ENCODE results near the gene DIAPH3. TPM values are rescaled to one million over a fixed set of nuclear protein-coding genes. Genes with fewer than 3 reads are reported as not detected.

Gene DIAPH3
- total RNA-seq, 1 donor, result 30.7 TPM

- no peak for DNase-seq (ENCODE audit: low read depth)
- TF ChIP-seq, protein P1, sequence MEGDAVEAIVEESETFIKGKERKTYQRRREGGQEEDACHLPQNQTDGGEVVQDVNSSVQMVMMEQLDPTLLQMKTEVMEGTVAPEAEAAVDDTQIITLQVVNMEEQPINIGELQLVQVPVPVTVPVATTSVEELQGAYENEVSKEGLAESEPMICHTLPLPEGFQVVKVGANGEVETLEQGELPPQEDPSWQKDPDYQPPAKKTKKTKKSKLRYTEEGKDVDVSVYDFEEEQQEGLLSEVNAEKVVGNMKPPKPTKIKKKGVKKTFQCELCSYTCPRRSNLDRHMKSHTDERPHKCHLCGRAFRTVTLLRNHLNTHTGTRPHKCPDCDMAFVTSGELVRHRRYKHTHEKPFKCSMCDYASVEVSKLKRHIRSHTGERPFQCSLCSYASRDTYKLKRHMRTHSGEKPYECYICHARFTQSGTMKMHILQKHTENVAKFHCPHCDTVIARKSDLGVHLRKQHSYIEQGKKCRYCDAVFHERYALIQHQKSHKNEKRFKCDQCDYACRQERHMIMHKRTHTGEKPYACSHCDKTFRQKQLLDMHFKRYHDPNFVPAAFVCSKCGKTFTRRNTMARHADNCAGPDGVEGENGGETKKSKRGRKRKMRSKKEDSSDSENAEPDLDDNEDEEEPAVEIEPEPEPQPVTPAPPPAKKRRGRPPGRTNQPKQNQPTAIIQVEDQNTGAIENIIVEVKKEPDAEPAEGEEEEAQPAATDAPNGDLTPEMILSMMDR (IDR thresholded peaks at IDR 0.05; ENCODE audit: insufficient read depth, low read depth, low read length), result no peak
Measured at GRCh38 chr13:59706101-59706976, 457.4 kb downstream of the DIAPH3 start.

DNA sequence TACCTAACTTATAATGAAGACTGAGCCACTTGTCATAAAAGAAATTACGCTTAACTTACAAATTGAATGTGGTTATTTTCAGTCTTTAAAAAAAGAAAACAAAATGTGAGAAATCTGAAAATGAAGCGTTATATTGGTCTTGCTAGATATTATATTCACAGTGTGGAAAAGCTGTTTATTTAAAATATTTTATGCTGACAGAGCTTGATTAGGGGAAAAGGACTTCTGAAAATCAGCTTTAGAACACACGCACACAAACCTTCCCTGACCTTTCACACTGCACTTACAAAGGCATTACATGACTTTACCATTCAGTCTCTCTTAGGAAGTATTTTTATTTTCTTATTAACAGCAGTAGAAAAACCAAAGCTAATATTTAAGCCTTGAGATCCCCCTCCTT is 461.5 kb downstream of the DIAPH3 start:
- TF ChIP-seq, protein P1 (IDR thresholded peaks at IDR 0.05; ENCODE audit: insufficient read depth, low read depth, low read length), result no peak
- no peak overlapping the region for H3K4me3 ChIP-seq (ENCODE audit: low read depth, low read length)
- DNase-seq (ENCODE audit: low read depth), result no peak

More at GRCh38 chr13:59706101-59706976, 457.4 kb downstream of the DIAPH3 start:
- no peak overlapping the region for H3K4me3 ChIP-seq (ENCODE audit: low read depth, low read length)

DNA sequence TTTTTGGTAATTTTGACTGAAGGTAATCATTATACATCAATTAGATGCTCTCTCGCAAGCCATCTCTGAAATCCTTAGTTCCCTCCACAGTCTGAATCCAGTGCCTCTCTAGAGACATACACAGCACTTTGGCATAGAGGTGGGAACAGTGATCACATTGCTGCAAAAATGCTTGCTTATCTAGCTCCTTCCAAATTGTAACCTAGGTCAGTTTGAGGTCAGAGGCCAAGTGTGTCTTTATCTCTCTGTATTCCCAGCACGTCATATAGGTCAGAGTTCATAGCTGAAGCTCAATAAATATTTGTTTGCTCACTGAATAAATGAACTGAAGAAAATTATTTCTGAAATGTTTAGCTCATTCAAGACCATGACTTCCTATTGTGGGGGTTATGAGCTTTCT is 462.5 kb downstream of the DIAPH3 start:
- no peak overlapping the region for H3K4me3 ChIP-seq (ENCODE audit: low read depth, low read length)
- TF ChIP-seq, protein P1 (IDR thresholded peaks at IDR 0.05; ENCODE audit: insufficient read depth, low read depth, low read length), result no peak
- DNase-seq (ENCODE audit: low read depth), result peak; percentile 10

- H3K4me3 ChIP-seq (ENCODE audit: low read depth, low read length), result no peak overlapping the region
- TF ChIP-seq, protein P1 (IDR thresholded peaks at IDR 0.05; ENCODE audit: insufficient read depth, low read depth, low read length), result no peak
- DNase-seq (ENCODE audit: low read depth), result peak; percentile 21
Measured at GRCh38 chr13:59700281-59700680, 463.4 kb downstream of the DIAPH3 start.

GRCh38 chr13:59696271-59696670 is 467.5 kb downstream of the DIAPH3 start:
- H3K4me3 ChIP-seq (ENCODE audit: low read depth, low read length), result no peak overlapping the region
- DNase-seq (ENCODE audit: low read depth), result no peak
- TF ChIP-seq, protein P1 (IDR thresholded peaks at IDR 0.05; ENCODE audit: insufficient read depth, low read depth, low read length), result no peak

DNA sequence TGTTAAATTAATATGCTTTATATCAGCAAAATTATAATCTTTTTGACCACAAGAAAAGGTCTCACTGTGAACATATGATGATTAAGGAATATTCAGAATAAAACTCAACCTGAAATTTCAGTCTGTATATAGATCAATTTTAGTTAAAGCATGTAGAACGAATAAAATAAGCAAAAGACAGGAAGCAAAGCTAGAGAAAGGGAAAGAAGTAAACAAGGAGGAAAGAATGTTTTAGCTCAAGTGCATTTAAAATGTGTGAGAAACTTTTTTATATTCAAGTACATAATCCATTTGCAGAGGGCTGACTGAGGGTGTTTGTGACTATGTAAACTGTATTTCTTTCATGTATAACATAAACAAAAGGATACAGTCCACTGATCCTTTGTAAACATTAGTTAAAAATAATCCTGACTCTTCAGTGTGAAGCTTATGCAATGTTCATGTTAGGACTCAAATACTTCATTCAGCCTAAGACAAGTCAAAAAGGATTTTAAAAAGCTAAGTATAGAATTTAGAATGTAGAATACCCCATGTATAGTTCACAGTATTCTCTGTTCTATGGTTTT is 472.1 kb downstream of the DIAPH3 start:
- DNase-seq (ENCODE audit: low read depth), result peak; percentile 90
- TF ChIP-seq, protein P1 (IDR thresholded peaks at IDR 0.05; ENCODE audit: insufficient read depth, low read depth, low read length), result no peak
- H3K4me3 ChIP-seq (ENCODE audit: low read depth, low read length), result no peak overlapping the region
